Esophagus squamous epithelium (tissue), 4 donors: ENCODE results near the gene TSPAN33.

ENCODE experiments used
- CTCF ChIP-seq, 6 experiments: fragments of 450-650 bp in 4 of 6; fragments of 200-600 bp in 2 of 6; sonication (generic) in 2 of 6; IDR thresholded peaks; one replicate each; pipeline ENCODE4 v1.5.1; 2016 to 2019; ENCODE audit warnings: antibody characterized with exemption in 6 of 6, mild to moderate bottlenecking in 4 of 6, moderate library complexity in 4 of 6
- POLR2A ChIP-seq, 4 donors: fragments of 450-650 bp; IDR thresholded peaks; one replicate each; pipeline ENCODE4 v1.6.1; 2017; ENCODE audit warnings: antibody characterized with exemption in 4 of 4, mild to moderate bottlenecking in 4 of 4, moderate library complexity in 3 of 4

GRCh38 chr7:129197771-129198170, 53.3 kb downstream of the TSPAN33 start:
- TF ChIP-seq CTCF (IDR thresholded peaks at IDR 0.05) (no peak), POLR2A (IDR thresholded peaks at IDR 0.05) (no peak)
